Testis (tissue), 2 donors: ENCODE data around the gene DGKK.

Experiments
- POLR2A ChIP-seq: fragments of 450-650 bp; IDR thresholded peaks from one replicate; pipeline ENCODE4 v1.6.1; 2017; ENCODE audit warnings: antibody characterized with exemption, mild to moderate bottlenecking, moderate library complexity
- TF ChIP-seq, protein P1 (sequence below), 3 experiments: fragments of 450-650 bp in 2 of 3; fragments of 200-600 bp in 1 of 3; sonication (generic) in 1 of 3; IDR thresholded peaks; one replicate each; pipeline ENCODE4 v1.5.1; 2016 to 2019; ENCODE audit warnings: antibody characterized with exemption in 3 of 3, mild to moderate bottlenecking in 2 of 3, moderate library complexity in 1 of 3

DNA sequence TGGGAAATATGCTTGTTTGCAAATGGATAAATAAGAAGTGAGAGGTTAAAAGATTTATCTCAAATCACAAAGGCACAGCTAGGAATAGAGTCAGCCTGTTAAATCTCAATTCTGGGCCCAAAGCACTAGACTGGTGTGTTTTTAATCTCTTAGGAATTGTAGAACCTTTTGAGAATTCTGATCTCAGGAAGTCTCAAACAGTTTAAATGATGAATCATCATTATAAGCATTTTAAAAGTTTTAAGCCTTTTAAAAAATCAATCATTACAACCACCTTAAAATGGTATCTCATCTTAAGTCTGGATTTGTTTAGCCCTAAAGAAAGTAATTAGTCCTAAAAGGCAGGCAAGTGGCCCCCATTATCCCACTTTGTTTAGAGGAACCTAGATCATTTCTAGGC, 17.8 kb downstream of the DGKK start:
- TF ChIP-seq, protein P1, sequence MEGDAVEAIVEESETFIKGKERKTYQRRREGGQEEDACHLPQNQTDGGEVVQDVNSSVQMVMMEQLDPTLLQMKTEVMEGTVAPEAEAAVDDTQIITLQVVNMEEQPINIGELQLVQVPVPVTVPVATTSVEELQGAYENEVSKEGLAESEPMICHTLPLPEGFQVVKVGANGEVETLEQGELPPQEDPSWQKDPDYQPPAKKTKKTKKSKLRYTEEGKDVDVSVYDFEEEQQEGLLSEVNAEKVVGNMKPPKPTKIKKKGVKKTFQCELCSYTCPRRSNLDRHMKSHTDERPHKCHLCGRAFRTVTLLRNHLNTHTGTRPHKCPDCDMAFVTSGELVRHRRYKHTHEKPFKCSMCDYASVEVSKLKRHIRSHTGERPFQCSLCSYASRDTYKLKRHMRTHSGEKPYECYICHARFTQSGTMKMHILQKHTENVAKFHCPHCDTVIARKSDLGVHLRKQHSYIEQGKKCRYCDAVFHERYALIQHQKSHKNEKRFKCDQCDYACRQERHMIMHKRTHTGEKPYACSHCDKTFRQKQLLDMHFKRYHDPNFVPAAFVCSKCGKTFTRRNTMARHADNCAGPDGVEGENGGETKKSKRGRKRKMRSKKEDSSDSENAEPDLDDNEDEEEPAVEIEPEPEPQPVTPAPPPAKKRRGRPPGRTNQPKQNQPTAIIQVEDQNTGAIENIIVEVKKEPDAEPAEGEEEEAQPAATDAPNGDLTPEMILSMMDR (IDR thresholded peaks at IDR 0.05) = no peak
- TF ChIP-seq POLR2A = no peak
